Measurements from ENCODE around the gene FAM110D.

Gene FAM110D

DNA sequence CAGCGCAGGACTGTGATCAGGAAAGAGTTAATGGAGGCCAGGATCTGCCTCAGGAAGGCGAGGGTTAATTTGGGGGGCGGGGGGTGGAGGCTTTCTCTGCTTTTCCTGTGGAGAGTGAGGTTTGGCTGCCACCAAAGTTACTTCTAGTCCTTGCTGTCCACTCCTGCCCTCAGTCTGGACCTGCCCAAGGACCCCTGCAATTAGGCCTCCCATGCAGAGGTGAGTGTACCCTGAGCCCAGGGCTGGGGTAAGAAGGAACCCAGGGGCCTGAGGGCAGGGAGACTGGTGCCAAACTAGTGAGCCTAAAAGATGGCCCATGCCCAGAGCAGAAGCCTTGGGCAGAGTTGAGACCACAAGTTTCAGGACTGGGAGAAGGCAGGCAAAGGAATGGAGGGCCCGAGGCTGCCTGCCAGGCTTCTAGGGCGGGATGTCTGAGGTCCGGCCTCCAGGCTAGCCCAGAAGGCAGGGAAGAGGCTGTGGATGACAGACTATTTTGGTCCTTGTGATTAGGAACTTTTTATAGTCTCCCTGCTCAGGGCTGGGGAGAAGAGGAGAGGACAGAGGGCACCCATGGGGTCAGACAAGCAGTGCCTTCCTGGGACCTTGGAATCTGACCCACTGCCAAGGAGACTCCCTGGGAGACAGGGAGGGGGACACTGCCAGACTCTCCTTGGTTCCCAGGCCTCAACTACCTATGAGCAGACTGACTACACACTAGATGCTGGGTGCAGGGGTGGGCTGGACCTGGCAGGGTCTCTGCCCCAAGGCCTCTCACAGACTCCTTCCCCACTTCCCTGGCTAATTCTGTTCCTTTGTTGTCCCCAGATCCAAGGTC is at the start of gene FAM110D:
Gene FAM110D (plus strand): TSS at position 172 of the 835 bp plus-strand sequence. CDS start 2,213 bp downstream, outside the sequence.
- DNase-seq = no peak

DNA sequence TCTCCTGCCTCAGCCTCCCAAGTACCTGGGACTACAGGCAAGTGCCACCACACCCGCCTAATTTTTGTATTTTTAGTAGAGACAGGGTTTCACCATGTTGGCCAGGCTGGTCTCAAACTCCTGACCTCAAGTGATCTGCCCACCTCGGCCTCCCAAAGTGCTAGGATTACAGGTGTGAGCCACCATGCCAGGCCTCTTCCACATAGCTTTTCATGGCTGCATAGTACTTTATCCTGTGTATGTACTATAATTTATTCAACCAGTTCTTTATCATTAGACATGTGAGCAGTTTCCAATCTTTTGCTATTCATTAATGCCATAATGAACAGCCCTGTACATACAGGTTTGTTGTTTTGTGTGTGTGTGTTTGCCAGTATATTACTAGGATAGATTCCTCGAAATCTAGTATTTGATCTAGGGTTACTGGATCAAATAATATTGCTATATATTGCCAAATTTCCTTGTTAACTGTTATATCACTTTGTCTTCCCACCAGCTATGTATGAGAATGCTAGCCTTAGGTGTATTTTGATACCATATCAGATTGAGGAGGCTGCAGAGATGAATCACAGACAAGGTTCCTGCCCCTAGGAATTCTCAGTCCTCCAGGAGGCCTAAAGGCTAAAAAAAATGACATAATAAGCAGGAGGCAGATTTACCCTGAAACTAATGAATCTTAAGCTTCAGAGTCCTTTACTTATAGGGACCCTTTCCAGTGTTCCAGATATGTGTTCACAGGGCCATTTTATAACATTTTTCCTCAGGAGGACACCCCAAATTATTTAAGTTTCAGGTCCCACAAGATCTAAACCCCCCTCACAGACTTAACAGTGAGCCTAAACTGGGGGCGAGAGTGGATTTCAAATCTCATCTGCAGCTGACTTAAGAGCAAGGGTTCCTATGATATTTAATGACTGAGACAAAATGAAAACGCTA is 49.4 kb upstream of the FAM110D start:
- no peak for DNase-seq

DNA sequence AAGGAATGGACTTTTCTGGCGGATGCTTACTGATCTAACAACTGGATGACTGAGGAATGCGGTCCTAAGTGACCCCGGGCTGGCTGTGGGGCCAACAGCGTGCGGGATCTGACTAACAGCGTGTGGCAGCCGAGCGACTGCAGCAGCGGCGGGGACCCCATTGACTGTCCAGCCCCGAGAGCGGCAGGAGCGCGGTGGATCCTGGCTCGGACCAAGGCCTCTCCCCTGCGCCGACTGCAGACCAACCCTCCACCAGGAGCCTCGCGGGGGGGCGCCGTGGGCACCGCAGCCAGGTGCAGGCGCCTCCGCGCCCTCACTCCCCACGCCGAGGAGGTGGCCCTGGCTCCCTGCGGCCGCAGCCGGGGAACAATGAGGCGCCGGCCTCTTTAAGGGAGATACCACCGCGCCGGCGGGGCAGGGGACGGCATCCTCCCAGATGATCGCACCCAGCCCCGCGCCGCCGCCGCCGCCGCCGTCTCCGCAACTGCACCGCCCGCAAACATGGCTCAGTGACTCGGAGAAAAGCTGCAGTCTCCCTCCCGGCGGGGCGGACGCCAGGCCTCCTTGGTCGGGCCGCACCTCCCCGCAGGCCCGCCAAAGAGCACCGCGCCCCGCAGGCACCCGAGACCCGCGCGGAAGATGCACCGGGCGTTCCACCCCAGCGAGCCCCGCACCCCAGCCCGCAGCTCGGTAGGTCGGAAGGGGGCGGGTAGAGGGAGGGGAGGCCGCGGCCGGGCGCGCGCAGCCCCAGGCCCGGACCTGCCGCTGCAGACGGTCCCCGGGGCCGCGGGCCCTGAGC is 47.9 kb upstream of the FAM110D start:
- DNase-seq = peak; percentile 66

DNA sequence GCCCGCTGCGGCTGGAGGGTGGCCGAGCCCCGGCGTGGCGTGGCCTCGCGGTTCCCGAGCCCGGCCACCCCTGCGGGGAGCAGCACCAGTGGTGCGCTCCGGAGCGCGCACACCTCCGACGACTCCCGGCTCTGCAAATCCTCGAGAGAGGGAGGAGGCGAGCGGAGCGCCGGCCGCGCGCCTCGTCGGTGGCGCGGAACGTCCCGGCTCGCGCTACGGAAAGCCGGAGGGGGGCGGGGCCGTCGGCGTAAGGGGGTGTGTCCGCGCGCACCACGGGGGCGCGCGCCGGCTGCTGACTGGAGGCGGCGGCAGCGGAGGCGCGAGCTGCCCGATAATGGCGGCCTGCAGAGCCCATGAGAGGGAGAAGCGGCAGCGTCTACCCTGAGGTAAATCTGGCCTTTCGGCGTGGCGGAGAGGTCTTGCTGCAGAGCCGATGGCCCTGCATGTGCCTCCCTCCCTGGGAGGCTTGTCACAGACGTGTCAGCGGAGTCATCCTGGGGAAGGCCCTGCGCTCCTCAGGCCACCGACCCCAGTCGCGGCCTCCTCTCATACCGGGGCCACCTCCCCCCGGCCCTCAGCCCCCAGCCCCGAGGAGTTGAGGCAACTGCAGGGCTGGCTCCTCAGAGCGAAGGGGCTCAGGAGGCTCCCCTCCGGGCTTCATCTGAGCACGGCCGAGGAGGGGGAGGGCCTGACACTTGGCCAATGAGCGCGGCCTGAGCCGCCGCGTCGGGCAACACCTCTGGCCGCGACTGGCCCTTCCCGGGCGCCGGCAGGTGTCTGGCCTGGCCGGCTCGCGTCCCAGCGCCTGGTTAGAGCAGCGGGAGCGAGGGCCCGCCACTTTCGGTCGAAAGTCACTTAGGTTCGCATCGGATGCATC is 47.1 kb upstream of the FAM110D start, which contains the start of gene PDIK1L:
Gene PDIK1L (plus strand): TSS at position 295 of the 877 bp plus-strand sequence. CDS start 2,485 bp downstream, outside the sequence.
- peak; percentile 94 for DNase-seq

DNA sequence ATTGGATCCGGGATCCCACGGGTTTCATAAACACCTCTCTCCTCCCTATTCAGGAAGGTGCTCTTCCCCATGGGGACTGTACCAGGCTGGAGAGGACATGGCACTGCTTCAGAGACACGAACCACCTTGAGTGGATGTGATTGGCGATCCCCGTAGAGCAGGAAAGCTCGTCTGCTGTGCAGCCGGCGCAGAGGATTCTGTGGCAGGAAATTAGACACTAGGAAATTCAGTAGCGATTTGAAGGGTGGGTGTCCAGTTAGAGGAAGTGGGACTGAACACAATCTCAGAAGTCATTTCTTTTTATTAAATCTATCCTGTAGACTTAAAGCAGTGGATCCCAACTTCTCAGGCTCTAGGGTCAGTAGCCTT is 46.5 kb upstream of the FAM110D start:
- no peak for DNase-seq

DNA sequence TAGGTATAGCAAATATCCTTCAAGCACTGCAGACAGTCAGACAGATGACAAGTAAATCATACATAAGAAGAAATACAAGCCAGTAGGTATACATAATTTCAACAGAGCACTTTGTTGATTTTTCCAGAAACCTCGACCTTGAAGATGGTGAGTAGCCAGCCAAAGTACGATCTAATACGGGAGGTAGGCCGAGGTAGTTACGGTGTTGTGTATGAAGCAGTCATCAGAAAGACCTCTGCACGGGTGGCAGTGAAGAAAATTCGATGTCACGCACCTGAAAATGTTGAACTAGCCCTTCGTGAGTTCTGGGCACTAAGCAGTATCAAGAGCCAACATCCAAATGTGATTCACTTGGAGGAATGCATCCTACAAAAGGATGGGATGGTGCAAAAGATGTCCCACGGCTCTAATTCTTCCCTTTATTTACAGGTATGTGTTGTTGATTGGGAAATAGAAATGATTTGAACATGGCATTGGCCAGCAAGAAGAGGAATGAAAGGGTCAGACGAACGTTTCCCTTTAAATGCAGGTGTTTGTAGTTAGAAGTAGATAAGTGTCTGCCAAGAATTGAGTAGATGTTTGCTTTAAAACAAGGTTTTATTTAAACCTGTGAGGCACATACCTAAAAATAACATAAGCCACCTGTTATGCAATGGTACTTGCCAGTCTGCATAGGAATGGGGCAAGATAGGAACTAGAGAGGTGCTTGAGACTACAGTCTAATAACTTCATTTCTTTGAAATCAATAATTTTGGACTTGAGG is 44.5 kb upstream of the FAM110D start:
- DNase-seq = no peak

DNA sequence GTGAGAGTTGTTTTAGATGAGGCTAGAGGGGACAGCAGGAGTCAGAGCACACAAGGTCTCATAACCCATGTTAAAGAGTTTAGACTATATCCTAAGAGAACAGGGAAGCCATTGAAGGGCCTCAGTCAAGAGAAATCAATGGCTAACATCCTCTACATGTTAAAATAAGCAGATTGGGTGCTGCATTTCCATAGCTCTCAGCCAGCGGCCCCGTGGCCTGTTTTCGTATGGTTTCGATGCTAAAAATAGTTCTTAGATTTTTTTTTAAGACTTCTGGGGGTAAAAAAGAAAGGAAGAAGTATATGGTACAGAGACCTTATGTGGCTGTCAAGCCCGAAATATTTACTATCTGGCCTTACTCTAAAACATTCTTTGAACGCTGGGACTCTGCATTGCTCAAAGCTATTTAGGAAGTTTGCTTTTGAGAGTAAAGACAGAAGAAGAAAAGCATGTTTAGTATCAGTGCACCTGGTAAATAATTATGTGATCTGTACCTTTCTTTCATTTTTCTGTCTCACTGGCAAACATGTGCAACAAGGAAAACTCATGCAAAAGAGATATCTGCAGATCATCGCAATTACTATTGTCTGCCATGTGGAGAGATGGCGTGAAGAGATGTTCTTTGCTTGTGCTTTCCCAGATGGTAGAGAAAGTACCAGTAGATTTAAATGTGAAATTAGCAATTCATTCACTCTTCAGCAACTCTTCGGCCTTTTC is 38.8 kb upstream of the FAM110D start:
- no peak for DNase-seq

DNA sequence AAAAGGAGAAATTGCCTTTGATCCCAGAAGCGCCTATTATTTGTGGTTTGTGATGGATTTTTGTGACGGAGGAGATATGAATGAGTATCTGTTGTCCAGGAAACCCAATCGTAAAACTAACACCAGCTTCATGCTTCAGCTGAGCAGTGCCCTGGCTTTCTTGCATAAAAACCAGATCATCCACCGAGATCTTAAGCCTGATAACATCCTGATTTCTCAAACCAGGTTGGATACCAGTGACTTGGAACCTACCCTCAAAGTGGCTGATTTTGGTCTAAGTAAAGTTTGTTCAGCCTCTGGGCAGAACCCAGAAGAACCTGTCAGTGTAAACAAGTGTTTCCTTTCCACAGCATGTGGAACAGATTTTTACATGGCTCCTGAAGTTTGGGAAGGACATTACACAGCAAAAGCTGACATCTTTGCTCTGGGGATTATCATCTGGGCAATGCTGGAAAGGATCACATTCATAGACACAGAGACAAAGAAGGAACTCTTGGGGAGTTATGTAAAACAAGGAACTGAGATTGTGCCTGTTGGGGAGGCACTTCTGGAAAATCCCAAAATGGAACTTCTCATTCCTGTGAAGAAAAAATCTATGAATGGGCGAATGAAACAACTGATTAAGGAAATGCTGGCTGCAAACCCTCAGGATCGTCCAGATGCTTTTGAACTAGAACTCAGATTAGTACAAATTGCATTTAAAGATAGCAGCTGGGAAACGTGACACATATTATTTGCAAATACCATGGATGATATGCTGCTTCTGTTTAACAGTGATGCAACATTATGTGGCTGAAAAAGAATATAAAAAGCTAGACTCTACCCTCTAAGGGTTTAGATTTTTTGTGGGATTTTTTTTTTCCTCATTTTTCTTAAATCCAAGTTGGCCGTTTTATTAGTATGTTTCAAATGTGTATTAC is 36.8 kb upstream of the FAM110D start:
- no peak for DNase-seq

DNA sequence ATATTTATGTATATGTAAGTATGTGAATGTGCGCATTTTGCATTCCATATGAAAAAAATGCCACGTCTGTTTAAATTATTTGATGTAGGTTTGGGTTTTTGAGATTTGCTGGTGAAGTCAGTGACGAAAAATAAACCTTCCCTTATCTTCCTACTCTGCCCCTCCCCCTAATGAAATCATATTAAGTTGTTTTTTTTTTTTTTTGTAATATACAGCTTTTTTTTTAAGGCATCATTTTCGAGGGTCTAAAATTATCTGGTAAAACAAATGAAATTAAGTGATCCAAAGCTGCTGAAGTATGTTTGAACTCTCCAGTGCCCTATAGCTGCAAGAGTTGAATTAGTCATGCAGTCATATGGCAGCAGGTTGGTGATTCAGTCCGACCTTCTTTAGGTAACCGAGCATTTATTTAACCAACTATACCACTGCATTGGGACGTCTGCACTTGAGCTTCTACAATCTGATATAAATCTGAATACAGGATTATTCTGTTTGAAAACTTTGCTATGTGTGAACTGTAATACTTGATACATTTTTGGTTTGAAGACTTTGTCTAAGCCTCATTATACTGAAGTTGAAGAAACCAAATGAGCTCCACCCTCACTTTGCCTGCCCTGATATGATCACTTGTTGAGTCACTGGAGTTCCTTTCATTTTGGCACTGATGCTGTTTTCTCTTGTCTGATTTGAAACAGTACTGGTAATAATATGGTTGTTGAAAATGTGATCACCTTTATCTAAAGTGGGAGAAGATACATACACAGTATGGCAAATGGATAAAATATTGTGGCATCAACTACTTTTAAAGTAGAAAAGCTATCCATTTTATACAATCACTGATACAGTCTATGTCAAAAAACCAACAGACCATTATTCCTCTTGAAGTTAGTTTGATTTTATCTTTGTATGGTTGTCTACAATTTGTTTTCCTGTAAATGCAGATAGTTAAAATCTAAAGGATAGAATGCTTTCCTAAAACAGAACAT is 35.6 kb upstream of the FAM110D start:
- no peak for DNase-seq

DNA sequence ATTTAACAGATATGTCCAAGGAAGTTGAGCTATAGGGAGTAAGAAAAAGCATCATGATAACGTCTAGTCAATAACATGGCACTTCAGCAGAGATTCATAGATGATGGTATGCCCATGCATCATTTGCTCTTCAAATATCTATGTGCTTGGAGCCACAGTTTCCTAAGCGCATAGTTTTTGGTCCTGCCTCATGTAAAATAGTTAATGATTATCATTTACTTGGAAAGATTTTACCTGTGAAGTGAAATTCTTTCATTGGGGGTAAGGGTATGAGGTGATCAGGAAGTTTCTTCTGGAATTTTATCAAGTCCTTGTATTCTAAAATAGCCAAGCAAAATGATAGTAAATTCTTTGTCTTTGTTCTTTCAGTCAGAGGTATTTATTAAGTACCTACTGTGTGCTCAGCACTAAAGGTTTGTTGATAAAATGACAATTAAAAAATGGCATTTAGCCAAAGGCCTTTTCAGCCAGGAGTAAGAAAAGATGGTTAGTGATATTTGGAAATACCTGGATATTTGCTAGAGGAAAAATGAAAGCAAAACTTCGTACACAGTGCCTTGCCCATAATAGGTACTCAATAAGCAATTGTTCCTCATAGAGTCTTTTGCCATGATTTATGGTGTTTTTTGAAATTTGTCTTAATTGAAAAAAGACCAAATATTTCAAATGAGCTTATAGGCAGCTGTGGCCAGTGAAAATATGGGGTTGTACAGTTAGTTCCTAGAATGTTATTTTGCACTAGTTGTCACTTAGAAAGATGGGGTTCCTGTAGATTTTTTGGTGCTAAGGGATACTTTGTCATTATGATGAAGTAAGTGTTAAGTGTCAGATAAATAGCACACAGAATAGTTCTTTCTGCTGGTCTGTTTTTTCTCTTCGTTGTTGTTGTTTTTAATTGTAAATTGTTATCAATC is 34.2 kb upstream of the FAM110D start:
- no peak for DNase-seq

DNA sequence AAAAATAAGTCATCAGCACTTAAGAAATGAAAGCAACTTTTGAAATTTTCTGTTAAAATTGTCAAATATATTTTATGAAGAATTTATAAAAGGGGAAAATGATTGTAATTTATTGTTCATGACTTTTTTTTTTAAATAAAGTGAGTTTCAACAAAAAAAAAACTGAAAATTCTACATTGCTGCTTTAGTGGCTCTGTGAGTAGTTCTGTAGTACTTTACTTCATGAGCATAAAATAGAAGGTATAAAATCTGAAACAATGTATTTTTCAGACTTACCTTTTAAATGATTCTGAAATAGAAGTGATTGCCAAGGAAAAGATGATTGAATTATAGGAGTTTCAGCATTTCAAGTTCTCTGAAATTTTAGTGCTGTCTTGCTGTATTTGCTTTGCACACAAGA is 33.5 kb upstream of the FAM110D start:
- DNase-seq = no peak

DNA sequence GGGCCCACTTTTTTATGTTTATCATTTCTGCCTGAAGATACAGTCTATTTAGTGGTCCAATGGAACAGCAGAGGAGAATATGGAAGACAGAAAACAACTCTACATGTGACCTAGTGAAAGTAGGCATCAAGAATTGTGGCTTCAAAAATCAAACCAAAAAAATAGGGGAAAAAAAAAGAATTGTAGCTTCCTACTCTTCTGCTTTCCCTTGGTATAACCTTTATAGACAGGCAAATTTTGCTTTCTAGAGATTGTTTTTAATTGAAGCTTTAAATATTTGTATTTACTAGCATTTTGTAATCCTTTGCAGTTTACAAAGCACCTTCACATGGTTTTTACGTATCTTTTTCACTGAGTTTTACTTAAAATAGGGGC is 32.9 kb upstream of the FAM110D start:
- DNase-seq = no peak

DNA sequence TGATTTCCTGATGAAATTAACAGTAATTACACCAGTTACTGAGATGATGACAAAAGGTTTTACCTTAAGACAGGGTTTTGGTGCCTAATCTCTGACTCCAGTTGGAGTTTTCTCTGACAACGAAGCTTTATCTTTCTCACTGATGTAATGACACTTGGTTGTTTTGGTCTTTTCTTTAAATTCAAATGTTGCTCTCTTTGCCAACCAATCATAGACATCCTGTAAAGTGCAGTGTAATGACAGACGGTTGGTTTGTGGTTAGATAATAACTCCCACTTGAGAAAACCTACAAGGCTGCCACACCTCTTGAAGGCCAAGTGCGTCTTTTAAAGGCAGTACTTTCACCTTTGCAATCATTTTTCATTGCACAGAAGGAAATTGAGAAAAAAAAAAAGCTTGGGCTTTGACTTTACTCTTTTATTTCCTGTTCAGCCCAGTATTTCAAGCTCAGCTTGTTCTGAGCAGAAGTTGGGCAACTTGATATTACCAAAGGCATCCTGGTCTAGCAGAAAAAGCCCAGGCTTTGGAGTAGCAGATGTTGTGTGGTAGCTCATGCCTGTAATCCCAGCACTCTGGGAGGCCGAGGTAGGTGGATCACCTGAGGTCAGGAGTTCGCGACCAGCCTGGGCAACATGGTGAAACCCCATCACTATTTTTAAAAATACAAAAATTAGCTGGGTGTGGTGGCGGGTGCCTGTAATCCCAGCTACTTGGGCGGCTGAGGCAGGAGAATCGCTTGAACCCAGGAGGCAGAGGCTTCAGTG is 32.4 kb upstream of the FAM110D start:
- peak; percentile 28 for DNase-seq

DNA sequence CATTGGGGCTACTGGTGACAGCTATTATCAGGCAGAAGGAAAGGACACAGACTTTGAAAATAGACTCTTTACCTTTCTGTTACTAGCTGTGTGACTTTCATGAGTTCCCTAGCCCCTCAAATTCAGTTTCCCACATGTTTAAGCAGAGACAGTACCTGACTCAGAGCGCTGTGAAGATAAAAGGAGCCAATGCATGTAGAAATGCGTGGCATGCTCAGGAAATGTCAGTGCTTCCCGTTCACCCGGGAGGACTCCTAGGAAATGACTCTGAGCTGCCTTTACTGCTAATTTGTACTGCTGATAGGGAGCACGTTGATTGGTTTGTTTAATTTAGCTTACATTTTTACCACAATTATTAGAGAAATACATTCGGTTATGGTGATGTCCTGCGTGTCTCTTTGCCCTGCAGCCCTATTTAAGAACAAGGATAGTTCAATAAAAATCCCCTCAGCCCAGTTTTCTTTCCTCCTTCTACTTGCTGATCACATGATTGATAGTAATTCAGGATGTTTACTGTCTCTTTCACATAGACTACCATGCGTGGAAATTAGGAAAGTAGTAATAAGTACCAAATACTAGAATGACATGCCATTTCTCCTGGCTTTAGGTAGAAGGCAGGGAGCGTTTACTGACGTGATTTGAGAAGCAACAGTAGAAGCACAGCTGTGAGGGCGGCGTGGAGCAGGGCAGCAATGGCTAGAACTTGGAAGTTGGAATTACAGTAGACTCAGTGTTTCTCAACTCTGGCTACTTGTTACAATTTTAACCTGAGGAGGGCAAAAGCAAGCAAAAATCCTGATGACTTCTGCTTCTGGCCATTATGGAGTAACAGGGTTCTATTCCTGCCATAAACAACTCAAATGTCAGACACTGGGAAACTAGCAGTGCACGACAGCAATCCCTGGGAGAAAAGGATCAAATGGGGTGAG is 31.4 kb upstream of the FAM110D start:
- no peak for DNase-seq

DNA sequence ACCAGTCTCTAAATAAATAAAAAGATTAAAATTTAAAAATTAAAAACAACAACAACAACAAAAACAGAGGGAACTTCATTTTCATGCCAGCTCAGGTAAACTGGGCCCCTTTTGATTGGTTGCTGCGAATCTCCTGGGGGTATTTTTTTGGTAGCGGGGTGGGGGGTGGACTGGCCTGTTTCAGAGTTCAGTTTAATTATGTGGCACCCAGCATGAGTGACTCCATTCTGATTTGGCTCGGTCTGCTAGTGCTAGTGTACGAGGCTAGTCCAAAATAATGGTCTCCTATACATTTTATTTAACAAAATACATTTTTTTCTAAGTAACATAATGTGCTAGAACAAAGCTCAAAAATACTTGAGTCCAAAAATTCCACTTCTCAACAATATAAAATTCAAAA is 29.1 kb upstream of the FAM110D start:
- no peak for DNase-seq
